HG02798 (cell line): ENCODE measurements around the gene SPATA20.

Experiments
- ATAC-seq: cut with Tn5 transposase; IDR thresholded peaks from one replicate; pipeline ENCODE4 v1.9.1; 2021; ENCODE audit warnings: mild to moderate bottlenecking; ENCODE audit not compliant: unreplicated experiment, poor library complexity

Gene SPATA20

GRCh38 chr17:50519141-50519834 lies 27.7 kb upstream of the SPATA20 start:
- no peak for ATAC-seq

GRCh38 chr17:50520483-50520882 lies 26.5 kb upstream of the SPATA20 start:
- ATAC-seq = no peak

GRCh38 chr17:50521514-50521913 lies 25.5 kb upstream of the SPATA20 start:
- no peak for ATAC-seq

GRCh38 chr17:50522766-50523165 lies 24.2 kb upstream of the SPATA20 start:
- ATAC-seq = no peak

- no peak for ATAC-seq
These were observed 23.8 kb upstream of the SPATA20 start for GRCh38 chr17:50523208-50523607.

- no peak for ATAC-seq
These were observed 22.1 kb upstream of the SPATA20 start for GRCh38 chr17:50524838-50525237.

- no peak for ATAC-seq
These were observed 19.7 kb upstream of the SPATA20 start for GRCh38 chr17:50527155-50527762.

- no peak for ATAC-seq
These were observed 19.0 kb upstream of the SPATA20 start for GRCh38 chr17:50527949-50528474.

GRCh38 chr17:50529849-50530248 lies 17.1 kb upstream of the SPATA20 start:
- no peak for ATAC-seq

- no peak for ATAC-seq
These were observed 15.4 kb upstream of the SPATA20 start for GRCh38 chr17:50531428-50532025.

GRCh38 chr17:50532452-50533024 lies 14.4 kb upstream of the SPATA20 start, which contains the start of gene EPN3:
Gene EPN3, plus strand, starts transcription at chr17:50532735. Its CDS starts 3,822 bp downstream, at chr17:50536557.
- no peak for ATAC-seq

- ATAC-seq = no peak
These were observed 13.8 kb upstream of the SPATA20 start for GRCh38 chr17:50533185-50533584.

- ATAC-seq = no peak
These were observed 13.2 kb upstream of the SPATA20 start for GRCh38 chr17:50533720-50534148.

- no peak for ATAC-seq
These were observed 12.6 kb upstream of the SPATA20 start for GRCh38 chr17:50534222-50534978.

- no peak for ATAC-seq
These were observed 12.0 kb upstream of the SPATA20 start for GRCh38 chr17:50534979-50535326.

- ATAC-seq = no peak
These were observed 11.6 kb upstream of the SPATA20 start for GRCh38 chr17:50535407-50535806.

GRCh38 chr17:50536683-50537646 lies 10.0 kb upstream of the SPATA20 start:
- ATAC-seq = no peak

GRCh38 chr17:50537721-50538548 lies 9.0 kb upstream of the SPATA20 start:
- no peak for ATAC-seq
